ENCODE measurements around the gene KLHL36. TPM values are rescaled to one million over a fixed set of nuclear protein-coding genes. Genes with fewer than 3 reads are reported as not detected.

KLHL36 gene
- total and polyA plus RNA-seq, 9 of the 15 experiments (the other 6 are each of a cell fraction or from before 2014, with no cell fraction given), result 2.1 to 51.2 (median 18.5) TPM

- TF ChIP-seq ZBTB40 (IDR thresholded peaks at IDR 0.05) (peak; percentile 58), ZBTB40 (CRISPR knock-in tag; IDR thresholded peaks at IDR 0.05) (no peak), CSDE1 (IDR thresholded peaks at IDR 0.05) (no peak), NR1H2 (CRISPR knock-in tag; IDR thresholded peaks at IDR 0.05) (0 out of 2 replicates have a peak, but pooled peaks have one; percentile 58), TBP (optimal IDR thresholded peaks at IDR 0.05; ENCODE audit: low read depth, low read length) (no peak), AFF1 (IDR thresholded peaks at IDR 0.05; ENCODE audit: low read depth in 1 of 2, partially characterized antibody in 2 of 2) (no peak), NFIC (IDR thresholded peaks at IDR 0.05) (peak; percentile 13; the same call in 1 of the 2 replicates), FOXP4 (CRISPR knock-in tag; IDR thresholded peaks at IDR 0.05; ENCODE audit: borderline replicate concordance) (no peak)
These were observed at the start of gene KLHL36 (continued) for GRCh38 chr16:84647828-84648594.
